GM19397 (cell line): ENCODE results near the gene CSTB.
"Not testable (repeated sequence)": the region's sequence is repeated elsewhere in the genome, so short reads cannot be mapped to it uniquely, and the experiment has no call there.

Experiments used
- ATAC-seq: cut with Tn5 transposase; IDR thresholded peaks from one replicate; pipeline ENCODE4 v1.9.1; 2021; ENCODE audit warnings: mild to moderate bottlenecking, moderate library complexity; ENCODE audit not compliant: unreplicated experiment

Gene CSTB, protein sequence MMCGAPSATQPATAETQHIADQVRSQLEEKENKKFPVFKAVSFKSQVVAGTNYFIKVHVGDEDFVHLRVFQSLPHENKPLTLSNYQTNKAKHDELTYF

GRCh38 chr21:43775795-43776430 lies at the start of gene CSTB:
Gene CSTB, minus strand, starts transcription at chr21:43776308. Its CDS starts 39 bp downstream, at chr21:43776269.
- peak; percentile 72 for ATAC-seq

GRCh38 chr21:43825242-43825935 lies 49.3 kb upstream of the CSTB start:
- ATAC-seq: no peak

DNA sequence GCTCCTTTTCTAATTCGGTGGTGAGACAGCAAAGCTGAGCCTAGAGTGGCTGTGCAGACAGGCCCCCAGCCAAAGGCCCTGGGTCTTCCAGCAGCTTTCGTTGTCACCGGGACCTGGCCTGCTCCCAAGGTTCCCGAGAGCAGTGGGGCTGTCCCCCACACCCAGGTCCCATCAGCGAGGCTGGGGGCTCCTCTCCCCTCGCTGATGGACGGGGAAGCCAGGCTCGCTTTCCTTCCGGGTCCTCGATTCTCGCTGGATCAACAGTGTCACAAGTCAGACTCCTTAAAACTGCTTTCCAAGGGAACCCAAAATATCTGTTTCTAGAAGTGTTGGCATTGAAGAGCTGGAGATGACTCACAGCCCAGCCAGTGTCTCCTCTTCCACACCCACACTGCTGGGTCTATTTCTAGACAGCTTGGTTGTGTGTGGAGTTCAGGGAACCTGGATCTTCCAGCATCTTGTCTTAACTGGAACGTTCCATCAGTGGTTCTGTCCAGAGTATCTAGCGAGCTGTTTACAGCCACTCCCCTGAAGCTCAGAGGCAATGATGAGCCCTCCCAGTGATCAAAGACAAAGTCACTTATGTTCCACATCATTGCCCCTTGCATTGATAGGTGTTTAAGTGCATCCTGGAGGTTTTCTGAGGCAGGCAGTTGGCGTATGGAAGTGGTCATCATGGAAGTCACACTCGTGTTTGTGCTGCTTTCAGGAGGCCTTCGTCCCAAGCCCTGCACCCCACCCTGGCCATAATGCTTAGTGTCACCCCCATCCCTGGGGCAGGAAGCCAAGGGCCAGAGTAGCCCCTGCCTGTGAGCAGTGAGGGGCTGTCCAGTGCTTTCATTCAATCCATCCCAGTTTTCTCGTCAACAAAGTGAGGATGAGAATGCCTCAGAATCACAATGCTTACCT lies 48.5 kb upstream of the CSTB start:
- ATAC-seq: no peak

GRCh38 chr21:43822741-43823140 lies 46.6 kb upstream of the CSTB start:
- not testable (repeated sequence) for ATAC-seq

DNA sequence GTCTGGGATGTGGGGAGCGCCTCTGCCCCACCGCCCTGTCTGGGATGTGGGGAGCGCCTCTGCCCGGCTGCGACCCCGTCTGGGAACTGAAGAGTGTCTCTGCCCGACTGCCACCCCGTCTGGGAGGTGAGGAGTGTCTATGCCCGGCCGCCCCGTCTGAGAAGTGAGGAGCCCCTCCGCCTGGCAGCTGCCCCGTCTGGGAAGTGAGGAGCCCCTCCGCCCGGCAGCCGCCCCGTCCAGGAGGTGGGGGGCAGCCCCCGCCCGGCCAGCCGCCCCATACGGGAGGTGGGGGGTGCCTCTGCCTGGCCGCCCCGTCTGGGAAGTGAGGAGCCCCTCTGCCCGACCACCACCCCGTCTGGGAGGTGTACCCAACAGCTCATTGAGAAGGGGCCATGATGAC lies 46.1 kb upstream of the CSTB start:
- ATAC-seq: not testable (repeated sequence)

DNA sequence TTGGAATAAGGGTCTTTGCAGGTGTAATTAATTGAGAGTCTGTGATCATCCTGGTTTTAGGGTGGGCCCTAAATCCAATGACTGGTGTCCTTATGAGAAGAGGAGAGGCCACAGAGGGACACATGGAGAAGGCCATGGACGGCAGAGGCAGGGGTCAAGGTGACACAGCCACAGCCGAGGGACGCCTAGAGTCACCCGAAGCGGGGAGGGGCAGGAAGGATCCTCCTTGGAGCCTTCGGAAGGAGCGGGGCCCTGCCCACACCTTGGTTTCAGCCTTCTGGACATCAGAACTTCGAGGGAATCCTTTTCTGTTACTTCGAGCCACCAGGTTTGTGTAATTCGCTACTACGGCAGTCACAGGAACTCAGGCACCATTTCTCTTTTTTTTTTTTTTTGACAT lies 44.4 kb upstream of the CSTB start:
- no peak for ATAC-seq

- no peak for ATAC-seq
Measured at GRCh38 chr21:43819511-43820405, 43.6 kb upstream of the CSTB start.

DNA sequence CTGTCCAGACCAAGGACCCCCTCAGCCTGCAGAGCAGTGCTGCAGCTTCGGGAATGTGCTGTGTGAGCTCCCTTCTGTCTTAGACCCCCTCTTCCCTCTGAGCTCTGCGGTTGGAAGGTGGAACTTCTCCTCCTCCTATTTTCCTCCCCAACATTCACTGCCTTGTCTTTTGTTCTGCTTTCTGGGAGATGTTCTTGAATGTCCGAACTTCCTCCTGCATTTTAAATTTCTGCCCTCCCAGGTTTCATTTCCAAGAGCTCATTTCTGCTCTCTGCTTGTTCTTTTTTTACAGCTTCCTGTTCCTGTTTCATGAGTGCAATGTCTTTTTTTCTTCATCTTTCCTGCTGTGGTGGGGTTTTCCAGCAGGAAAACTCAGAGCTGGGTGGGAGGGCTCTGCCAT lies 42.6 kb upstream of the CSTB start:
- no peak for ATAC-seq

GRCh38 chr21:43817157-43818086 lies 41.3 kb upstream of the CSTB start:
- no peak for ATAC-seq

- ATAC-seq: no peak
Measured at GRCh38 chr21:43816611-43817071, 40.5 kb upstream of the CSTB start.

- ATAC-seq: no peak
Measured at GRCh38 chr21:43815991-43816390, 39.9 kb upstream of the CSTB start.

DNA sequence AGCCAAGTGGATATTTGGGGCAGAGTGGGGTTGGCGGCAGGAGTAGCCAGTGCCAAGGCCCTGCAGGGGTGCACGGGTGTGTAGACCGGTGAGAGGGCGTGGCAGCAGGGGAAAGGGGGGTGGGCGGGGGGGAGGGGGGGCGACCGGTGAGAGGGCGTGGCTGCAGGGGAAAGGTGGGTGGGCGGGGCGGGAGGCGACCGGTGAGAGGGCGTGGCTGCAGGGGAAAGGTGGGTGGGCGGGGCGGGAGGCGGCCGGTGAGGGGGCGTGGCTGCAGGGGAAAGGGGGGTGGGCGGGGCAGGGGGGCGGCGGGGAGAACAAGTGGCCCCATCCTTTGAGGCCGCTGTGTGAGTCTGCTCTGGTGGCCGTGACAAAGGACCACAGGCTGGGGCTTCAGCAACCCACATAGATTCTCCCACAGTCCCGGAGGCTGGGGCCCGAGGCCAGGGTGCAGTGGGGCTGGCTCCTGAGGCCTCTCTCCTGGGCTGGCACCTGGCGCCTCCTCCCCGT lies 39.1 kb upstream of the CSTB start:
- ATAC-seq: no peak

- ATAC-seq: no peak
Measured at GRCh38 chr21:43814215-43815106, 38.4 kb upstream of the CSTB start.

DNA sequence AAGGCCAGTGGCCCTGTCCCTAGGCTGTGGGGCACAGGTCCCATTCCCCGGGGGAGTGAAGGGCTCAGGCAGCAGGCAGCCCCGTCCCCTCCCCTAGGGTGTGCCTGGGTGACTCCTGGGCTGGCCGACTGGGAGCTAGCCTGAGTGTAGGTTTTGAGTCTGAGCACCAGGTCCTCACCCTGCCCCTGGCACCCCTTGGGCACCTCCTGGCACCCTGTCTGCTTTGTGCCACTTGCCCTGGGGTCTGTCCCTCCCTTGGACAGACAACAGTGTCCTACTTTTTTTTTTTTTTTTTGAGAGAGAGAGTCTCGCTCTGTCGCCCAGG lies 37.5 kb upstream of the CSTB start:
- no peak for ATAC-seq

DNA sequence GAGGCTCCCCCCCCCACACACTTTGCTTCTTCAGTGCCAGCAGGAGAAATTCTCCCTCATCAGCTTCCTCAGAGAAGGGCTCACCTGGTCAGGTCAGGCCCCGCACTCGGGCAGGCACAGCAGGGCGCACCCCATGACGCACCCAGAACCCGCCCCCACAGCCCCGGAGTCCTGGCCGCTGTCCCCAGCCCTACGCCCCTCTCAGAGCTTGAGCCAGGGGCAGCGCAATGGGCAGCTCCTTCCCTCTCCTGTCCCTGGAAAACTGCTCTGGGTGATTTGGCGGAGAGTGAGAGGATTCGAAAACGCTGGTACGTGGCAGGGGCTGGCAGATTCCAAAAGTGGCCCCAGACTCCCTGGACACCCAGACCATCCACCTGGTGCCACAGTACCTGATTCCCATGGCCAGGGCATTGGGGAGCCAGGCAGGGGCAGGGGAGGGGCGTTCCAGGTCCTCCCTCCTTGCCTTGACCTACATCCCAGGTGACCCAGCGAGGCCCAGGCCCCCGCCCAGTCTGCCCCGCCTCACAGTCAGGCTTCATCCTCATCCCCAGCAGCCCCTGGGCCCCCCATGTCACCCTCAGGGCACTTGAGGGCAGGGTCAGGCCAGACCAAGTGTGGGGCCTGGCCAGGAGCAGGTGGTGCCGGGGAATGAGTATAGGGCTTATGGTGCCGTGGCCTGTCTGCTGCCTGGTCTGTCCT lies 37.0 kb upstream of the CSTB start:
- no peak for ATAC-seq

DNA sequence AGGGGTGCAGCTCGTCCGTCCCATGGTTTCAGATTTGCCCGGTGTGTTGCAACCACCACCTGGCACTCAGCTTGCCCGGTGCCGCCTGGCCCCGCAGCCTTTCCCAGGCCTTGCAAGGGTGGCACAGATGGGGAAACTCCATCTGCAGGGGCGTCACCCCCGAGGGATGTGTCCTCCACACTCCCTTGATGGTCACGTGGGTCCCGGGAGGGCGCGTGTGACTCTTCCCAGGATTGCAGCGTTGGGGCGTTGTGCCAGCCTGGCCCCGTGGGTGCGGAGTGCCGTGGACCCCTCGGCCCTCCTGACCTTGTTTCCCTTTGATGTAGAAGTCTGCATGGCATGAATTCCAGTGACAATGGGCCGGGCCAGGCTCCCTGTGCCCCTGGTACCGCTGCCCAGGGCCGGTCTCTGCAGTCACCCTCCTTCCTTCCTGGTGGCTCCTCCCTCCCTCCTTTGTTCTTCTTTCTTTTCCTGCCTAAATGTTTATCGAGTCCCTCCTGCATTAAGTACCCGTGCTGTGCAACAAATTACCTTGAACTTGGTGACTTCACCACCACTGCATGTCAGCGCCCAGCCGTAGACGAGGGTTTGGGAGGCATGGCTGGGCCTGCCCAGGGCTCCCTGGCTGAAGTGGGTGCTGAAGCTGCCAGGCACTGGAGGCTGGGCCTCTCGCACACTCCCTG lies 36.2 kb upstream of the CSTB start:
- ATAC-seq: no peak
